Stimulated activated CD4-positive, alpha-beta T cell treated with anti-CD3 and anti-CD28 coated beads, Interleukin-2, amount 100 ng/mL, for 48 hours (primary cell): ENCODE measurements around the gene ZSWIM5.
"Not testable (repeated sequence)": the region's sequence is repeated elsewhere in the genome, so short reads cannot be mapped to it uniquely, and the experiment has no call there.

Source experiments
- DNase-seq, 2 donors: peaks; one replicate each; pipeline ENCODE4 v3.0.0-alpha.2; 2020

Gene ZSWIM5

DNA sequence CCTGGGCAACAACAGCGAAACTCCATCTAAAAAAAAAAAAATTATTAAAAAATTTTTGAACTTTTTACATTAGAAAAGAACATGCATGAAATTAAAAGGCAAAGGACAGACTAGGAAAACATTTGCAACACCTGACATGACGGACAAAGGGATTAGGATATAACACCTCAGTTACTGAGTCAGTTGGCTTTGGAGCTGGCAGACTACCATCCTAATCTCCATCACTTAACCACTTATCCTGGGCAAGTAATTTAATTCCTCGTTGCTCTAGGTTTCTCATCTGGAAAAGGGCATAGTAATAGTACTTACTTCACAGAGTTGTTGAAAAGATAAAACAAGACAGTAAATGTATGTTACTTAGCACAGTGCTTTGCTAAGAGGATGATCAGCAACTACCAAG lies 207.2 kb downstream of the ZSWIM5 start:
- no peak for DNase-seq

DNA sequence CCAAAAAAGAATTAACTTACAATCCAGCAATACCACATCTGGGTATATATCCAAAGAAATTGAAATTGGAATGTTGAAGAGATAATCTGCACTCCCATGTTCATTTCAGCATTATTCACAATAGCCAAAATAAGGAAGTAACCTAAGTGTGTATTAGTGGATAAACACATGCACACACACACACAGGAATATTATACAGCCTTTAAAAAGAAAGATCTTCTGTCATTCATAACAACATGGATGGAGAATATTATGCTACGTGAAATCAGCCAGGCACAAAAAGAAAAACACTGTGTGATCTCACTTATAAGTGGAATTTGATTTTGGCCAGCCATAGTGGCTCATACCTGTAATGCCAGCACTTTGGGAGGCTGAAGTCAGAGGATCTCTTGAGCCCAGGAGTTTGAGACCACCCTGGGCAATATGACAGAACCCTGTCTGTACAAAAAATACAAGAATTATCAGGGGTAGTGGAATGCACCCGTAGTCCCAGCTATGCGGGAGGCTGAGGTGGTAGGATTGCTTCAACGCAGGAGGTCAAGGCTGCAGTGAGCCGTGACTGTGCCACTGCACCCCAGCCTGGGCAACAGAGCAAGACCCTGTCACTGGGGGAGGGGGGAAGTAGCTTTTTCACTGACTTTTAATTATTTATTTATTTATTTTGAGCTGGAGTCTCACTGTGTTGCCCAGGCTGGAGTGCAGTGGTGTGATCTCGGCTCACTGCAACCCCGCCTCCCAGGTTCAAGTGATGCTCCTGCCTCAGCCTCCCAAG lies 210.8 kb downstream of the ZSWIM5 start:
- no peak for DNase-seq

DNA sequence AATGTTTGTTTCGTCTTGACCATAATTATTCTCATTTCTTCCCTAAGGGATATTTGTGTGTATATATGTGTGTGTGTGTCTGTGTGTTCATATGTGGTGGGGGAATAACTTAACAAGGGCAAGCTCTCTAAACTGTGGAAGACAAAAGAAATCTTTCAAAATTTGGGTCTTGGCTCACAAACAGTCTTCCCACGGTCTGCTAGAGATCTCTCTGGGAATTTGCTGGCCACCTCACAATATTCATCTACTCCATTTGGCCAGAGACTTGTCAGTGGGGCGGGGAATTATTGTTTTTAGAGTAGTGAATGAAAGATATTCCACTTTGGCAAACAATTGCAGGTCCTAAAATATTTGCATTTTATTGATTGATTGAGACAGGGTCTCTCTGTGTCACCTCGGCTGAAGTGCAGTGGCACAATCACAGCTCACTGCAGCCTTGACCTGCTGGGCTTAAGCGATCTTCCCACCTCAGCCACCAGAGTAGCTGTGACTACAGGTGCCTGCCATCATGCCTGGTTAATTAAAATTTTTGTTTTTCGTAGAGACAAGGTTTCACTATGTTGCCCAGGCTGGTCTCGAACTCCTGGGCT lies 212.0 kb downstream of the ZSWIM5 start:
- no peak for DNase-seq

DNA sequence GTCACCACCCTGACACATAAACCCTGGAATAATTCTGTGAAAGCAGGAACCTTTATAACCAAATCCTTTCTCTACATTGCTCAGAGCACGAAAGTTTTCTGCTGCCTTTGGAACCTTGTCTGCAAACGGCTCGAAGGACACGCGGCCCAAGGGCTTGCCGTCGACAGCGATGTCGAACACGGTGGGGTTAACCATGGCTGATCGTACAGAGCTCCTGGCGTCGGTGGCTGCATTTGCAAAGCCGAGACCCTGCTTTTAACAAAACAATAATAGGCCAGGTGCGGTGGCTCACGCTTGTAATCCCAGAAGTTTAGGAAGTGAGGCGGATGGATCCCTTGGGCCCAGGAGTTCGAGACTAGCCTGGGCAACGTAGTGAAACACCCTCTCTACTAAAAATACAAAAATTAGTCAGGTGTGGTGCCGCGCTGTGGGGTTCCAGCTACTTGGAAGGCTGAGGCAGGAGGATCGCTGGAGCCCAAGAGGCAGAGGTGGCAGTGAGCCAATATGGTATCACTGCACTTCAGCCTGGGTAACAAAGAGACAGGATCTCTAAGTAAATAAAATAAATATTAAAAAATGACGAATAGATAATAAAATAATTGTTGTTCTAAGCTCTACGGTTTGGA lies 217.8 kb downstream of the ZSWIM5 start:
- no peak for DNase-seq

DNA sequence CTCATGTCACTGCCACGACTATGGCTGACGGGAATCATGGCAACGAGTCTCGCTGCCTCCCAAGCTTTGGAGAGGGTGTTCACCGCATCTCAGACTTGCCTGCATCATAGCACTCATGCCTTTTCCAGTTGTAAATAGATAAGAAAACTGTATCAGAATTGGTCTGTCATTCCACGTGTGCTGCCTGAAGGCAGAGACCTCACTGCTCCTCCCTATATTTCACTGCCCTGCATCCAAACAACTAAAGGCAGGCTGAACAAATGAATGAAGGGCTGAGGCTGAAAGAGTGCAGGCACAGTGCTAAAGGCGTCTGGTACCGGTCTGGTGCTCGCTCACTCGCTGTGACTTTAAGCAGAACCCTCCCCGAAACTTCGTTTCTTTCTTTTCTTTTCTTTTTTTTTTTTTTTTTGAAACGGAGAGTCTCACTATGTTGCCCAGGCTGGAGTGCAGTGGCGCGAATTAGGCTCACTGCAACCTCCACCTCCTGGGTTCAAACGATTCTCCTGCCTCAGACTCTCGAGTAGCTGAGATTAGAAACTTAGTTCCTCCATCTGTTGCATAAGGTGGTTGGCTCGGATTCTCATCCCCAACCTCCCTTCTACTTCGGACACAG lies 220.6 kb downstream of the ZSWIM5 start:
- no peak for DNase-seq

DNA sequence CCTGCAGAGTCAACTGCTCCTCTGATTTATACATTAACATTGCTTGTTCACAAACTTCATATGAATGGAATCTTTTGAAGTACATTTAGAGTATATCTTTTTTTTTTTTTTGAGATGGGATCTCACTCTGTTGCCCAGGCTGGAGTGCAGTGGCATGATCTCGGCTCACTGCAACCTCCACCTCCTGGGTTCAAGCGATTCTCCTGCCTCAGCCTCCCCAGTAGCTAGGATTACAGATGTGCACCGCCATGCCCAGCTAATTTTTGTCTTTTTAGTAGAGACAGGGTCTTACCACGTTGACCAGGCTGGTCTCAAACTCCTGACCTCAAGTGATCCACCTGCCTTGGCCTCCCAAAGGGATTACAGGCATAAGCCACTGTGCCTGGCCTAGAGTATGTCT lies 229.0 kb downstream of the ZSWIM5 start:
- not testable (repeated sequence) for DNase-seq

DNA sequence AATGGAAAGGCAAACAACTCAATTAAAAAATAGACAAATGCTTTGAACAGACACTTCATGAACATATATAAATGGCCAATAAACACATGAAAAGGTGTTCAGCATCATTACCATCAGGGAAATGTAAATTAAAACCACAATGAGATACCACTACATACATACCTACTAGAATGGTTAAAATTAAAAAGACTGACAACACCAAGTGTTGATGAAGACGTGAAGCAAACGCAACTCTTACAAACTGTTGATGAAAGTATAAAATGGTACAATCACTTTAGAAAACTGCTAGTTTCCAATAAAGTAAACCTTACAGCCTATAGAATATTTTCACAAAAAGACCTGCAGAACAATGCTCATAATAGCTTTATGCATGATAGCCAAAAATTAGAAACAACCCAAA lies 230.2 kb downstream of the ZSWIM5 start:
- DNase-seq: no peak

DNA sequence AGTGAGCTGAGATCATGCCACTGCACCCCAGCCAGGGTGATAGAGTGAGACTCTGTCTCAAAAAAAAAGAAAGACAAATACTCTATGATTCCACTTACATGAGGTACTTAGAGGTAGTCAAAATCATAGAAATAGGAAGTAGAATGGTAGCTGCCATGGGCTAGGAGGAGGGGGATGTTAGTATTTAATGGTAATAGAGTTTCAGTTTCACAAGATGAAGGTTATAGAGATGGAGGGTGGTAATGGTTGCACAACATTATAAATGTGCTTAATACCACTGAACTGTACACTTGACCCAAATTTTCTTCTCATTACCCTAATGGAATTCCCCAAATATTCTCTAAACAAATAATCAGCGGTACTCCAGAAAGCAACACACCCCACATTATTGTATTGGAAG lies 232.8 kb downstream of the ZSWIM5 start:
- DNase-seq: no peak

DNA sequence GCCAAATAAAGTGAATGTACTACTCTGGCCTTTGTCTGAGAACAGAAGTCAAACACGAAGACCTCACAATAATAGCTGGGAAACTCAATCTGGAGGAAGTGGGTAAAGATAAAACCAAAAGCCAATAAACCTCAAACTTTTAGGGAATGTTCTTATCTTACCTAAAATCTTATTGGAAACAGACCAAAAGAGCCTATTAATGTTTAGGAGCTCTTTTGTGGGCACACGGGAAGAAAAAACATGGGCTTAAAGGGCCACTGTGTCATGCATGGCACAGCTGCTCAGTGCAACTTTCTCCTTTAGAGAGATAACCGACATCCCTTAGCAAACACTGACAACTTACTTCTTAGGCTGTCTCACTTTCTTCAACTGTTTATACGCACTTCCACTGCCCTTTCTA lies 236.1 kb downstream of the ZSWIM5 start:
- no peak for DNase-seq
